GM18873 (cell line): ENCODE measurements around the gene OR4D1.

Experiments used
- ATAC-seq: cut with Tn5 transposase; IDR thresholded peaks from one replicate; pipeline ENCODE4 v1.9.1; 2021; ENCODE audit warnings: mild to moderate bottlenecking, moderate library complexity, moderate number of reproducible peaks; ENCODE audit not compliant: unreplicated experiment, low FRiP score

The OR4D1 gene

GRCh38 chr17:58153046-58153445 lies 4.9 kb downstream of the OR4D1 start:
- no peak for ATAC-seq

- no peak for ATAC-seq
These were observed 5.5 kb downstream of the OR4D1 start for GRCh38 chr17:58153671-58154070.

DNA sequence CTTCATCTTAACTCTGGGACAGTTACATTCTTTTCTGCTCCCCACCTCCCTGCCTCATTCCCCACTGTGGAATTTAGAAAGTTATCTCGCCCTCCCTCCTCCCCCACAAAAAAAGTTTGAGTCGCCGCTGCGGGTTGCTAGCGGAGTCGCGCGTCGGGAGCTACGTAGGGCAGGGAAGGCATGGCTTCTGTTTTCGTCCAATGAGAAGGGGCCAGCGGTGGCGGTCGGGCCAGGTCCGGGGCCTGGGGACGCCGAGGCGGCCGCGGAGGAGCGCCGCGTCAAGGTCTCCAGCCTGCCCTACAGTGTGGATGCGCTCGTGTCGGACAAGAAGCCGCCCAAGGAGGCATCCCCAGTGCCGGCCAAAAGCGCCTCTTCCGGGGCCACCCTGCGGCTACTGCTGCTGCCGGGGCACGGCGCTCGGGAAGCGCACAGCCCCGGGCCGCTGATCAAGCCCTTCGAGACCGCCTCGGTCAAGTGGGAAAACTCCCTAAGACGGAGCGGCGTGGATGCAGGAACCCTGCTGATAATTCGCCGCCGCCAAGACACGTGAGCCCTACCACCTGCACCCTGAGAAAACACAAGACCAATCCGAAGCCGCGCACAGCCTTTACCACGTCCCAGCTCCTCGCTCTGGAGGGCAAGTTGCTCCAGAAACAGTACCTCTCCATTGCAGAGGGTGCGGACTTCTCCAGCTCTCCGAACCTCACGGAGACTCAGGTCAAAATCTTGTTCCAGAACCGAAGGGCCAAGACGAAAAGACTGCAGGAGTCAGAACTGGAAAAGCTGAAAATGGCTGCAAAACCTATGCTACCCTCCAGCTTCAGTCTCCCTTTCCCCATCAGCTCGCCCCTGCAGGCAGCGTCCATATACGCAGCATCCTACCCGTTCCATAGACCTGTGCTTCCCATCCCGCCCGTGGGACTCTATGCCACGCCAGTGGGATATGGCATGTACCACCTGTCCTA lies 8.9 kb downstream of the OR4D1 start:
- no peak for ATAC-seq

DNA sequence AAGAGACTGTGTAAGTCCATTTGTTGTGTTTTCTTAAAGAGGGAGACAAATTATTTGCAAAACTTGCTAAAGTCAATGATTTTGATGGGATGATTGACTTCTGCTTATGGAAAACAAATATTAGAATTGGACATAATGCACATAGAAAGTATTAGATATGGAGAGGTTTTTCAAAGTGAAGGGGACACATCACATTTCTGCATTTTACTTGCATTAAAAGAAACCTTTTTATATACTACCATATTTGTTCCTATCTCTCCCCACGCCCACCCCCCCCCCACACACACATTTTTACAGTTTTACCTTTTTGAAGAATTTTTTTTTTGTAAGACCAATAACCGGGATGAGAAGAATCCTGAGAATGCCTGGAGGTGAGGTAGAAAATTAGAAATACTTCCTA lies 10.0 kb downstream of the OR4D1 start:
- ATAC-seq: no peak

- no peak for ATAC-seq
These were observed 13.4 kb downstream of the OR4D1 start for GRCh38 chr17:58161566-58161965.

GRCh38 chr17:58165981-58166380 lies 17.8 kb downstream of the OR4D1 start:
- no peak for ATAC-seq

DNA sequence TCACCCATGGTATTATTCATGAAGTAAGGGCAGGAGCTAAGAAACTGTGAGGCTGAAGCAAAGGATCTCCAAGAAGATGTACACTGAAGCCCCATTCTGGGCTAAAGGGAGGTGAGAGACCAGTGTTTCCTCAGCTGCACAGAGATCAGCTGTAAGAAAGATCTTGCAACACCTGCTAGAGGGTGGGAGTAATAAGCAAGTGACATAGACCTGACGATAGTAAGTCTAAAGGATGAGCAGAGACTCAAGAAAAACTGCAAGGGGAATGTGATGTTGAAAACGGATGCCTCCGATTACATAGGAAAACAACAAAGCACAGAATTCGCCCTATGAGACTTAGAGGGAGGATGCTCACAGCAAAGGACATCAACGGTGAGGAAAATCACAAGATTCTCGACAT lies 18.5 kb downstream of the OR4D1 start, which contains the start of gene OR4D2:
TSS of gene OR4D2 (plus strand) at position 301 of the 400 bp plus-strand sequence. CDS start 2,674 bp downstream, outside the sequence.
- ATAC-seq: no peak

- no peak for ATAC-seq
These were observed 22.4 kb downstream of the OR4D1 start for GRCh38 chr17:58170622-58171021.

DNA sequence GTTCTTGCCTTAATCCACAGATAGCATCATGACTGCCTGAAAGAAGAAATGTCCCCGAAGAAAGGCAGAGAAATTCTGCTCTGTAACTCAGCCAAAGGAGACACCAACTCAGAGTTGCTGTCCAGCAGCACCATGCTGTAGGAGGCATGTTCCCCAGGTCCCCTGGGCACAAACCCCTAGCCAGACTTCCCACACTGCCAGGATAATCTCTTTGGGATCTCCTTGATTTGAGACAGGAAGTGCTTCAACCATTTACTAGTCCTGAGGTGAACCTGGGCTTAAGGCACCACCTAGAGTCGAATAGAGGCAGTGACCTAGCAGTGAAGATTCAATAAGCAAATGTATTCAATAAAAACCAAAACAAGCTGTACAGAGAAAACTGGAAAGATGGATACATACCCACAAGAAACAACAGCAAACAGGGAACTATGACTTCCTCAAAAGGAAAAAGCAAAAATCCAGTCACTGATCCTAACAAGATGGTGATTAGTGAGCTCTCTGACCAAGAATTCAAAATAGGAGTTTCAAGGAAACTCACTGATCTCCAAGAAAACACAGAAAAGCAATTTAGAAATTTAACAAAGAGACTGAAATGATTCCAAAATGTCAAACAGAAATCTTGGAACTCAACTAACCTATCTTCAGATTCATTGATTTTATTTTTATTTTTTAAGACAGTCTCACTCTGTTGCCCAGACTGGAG lies 24.3 kb downstream of the OR4D1 start:
- no peak for ATAC-seq

- no peak for ATAC-seq
These were observed 26.7 kb downstream of the OR4D1 start for GRCh38 chr17:58174871-58175270.

DNA sequence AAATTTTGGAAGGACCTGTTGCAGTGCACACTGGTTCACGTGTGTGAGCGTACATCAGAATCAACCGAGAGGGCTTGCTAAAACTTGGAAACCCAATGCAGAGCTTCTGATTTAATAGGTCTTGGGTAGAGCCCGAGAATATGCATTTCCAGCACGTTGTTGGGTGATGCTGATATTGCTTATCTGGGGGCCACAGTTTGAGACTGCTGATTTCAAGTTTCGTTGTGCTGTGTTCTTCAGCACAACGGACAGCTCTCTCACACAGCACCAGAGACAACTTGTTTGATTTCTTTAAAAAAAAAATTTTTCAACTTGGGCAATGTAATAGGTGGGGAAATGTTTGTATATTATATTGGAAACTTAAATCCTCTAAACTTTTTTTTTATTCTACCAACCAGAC lies 28.0 kb downstream of the OR4D1 start:
- ATAC-seq: no peak

GRCh38 chr17:58181796-58182195 lies 33.6 kb downstream of the OR4D1 start:
- no peak for ATAC-seq

DNA sequence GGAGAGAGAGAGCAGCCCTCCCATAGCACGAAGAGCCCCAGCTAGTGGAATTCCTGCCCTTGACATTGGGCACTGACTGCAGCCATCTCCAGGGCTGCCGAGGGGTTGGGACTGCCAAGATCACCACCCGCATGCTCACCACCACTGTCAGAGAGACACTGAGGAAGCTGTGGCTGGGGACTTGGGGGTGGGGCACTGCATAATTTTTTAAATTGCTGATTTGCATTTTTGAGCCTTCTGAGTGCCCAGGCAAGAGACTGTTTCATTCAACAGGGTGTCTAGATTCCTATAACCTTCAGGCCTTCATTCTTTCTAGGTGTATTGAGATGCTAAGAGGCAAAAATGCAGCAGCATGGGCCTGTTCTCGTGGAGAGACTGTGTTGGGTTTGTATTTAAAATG lies 35.3 kb downstream of the OR4D1 start:
- ATAC-seq: no peak

DNA sequence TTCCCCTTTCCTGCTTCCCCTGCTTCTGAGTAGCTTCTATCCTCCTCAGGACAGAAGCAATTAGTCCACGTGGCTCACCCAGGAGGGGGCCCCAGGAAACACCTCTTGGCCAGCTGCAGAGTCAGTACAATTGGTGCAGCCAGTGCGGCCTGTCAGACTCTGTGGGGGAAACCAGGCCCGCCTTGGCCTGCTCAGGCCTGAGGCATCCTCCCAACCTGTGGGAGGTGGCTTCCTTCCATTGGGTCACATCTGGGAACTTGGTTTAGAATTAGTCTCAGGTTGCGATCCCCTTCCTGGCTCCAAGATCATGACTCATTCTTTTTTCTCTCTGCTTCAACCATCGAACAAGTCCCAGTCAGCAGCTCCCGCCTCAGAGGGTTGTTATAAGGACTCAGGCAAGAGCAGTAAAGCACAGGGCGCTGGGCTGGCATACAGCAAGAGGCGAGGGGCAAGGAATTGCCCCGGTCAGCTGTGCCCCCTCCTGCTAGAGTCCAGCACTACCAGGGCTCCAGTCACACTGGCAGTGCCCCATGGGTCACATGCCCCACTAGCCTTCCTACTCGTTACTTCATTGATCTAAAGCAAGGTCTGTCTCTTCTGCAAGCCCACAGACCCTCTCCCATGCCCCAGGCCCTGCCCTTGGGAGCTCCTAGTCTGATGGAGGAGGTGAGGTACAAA lies 36.3 kb downstream of the OR4D1 start:
- no peak for ATAC-seq

DNA sequence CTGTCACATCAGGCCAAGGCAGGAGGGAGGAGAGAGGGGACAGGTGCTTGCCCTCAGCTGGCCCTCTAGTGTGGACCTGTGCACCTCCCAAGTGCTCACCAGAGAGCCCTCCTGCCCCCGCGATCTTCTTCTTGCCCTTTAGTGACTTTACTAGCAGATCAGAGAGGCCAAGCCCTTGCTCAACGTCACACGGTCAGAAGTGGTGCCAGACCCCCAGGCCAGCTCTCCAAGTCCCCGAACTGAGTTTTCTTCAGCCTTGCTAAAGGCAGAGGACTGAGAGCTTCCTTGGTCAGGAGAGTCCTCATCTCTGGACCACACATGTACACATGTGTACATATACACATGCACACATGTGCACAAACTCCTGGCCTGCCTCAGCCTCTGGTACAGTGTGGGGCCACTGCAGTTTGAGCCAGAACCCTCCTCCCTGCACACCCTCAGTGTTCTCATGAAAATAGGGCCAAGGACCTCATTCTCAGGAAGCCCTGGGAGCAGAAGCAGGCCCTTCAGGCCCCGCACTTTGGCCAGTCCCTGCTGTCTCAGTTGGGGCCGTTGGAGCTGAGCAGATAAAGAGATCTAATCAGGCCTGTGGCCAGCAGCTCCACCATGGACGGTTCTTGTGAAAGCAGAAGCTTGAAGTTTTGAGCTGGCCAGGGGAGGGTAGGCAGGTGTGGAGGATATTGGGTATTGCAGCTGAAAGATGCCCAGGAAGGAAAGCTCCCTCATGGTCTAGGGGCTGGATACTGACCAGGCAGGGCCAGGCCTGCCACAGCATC lies 37.0 kb downstream of the OR4D1 start:
- no peak for ATAC-seq

DNA sequence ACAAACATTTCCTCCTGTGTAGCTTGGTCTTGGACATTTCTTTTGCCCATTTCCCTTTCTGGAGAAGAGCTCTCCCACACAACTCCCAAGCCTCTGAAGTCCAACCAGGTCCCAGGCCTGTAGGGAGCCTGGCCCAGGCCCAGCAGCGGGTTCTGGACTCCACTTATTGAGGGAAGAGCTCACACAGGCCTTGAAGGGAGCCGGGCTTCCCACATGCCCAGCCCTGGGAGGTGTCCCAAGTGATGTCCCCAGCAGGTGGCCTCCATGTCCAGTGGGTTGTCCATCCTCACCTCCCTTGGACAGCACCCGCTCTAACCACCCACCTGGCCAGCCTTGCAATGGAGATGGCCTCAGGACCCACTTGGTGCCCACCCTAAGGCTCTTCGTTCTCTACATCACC lies 38.4 kb downstream of the OR4D1 start:
- no peak for ATAC-seq

GRCh38 chr17:58187063-58187462 lies 38.9 kb downstream of the OR4D1 start:
- no peak for ATAC-seq

DNA sequence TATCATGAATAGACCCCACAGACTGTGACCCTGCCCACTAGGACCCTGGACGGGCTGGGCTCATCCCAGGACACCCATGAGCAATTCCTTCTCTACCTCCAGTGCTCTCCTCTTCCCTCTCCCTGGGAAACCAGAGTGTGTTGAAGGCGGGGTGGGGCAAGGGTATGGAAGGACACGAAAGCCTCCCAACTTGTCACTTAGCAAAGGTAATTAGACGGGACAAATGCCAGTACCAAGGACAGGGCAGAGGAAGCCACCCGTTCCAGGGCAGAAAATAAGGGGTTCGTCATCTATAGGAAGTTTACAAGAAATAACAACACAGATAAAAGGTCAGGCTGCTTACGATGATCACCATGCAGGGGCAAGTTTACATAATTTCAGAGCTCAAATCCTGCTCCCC lies 39.5 kb downstream of the OR4D1 start:
- ATAC-seq: no peak

DNA sequence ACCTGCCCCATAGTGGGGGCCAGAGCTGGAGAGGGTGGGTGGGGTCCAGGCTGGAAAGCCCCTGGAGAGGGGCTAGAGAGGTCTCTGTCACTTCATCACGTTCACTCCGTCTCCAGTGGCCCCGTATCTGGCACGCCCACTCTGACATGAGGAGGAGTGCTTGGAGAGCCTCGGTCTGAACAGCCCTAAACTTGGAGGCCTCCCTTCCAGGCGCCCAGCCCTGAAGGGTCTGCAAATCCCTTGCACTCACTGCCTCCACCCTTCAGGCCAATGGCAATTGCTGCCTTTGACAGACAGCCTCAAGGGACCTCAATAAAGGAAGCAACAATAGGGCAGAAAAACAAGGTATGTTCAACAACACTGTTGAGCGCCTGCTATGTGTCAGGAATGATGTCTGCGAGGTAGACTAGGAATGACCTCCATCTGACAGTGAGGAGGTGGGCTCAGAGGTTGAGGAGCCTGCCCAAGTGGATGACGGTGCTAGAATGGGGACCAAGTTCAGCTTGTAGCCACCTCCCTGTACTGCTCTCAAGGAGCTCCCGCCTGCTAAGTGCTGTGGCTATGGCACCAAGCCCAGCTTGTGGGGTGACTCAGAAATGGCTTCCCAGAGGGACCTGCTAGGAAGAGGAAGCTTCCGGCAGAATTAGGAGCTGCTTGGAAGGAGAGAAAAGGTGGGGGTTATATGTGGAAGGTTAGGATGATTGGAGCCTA lies 41.4 kb downstream of the OR4D1 start:
- ATAC-seq: no peak
